ENCODE results near the gene SLC25A45.

SLC25A45 gene

DNA sequence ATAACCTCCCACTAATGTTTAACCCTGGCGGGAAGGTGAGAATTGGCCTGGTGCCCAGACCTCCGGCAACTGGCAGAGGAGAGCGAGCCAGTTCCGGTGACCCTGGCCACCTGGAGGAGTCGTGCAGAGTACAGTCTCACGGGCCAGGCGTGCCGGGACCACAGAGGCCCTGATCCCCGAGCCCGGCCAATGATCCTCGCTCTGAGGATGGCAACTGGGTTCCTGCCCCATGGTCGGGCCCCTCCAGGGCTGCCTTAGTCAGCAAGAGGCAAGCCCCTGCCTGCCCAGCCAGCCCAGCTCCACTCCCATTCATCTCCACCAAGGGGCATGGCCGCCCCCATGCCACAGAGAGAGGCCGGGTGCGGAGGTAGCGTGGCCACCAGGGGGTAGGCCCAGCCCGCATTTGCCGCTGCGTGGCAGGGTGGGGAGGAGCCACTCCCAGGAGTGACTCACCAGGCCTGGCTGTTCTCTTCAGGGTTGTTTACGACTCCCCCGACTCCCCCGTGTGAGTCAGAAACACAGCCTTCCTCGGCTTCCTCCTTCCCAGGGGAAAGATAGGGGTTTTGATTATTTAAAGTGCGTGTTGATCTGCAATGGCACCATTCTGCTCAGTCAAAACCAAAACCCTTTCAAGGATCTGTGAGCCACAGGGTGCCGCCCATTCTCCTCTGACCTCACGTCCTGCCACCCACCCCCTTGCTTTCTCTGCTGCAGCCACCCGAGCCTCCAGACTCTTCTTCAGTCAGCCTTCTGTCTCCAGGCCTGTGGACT is at the start of gene SLC25A45:
Gene SLC25A45, minus strand, starts transcription at position 614 of the 771 bp plus-strand sequence. CDS start 695 bp downstream, outside the sequence.
- DNase-seq, result peak; percentile 83 to 88

GRCh38 chr11:65431451-65432099 is 49.1 kb upstream of the SLC25A45 start:
- no peak for DNase-seq

DNA sequence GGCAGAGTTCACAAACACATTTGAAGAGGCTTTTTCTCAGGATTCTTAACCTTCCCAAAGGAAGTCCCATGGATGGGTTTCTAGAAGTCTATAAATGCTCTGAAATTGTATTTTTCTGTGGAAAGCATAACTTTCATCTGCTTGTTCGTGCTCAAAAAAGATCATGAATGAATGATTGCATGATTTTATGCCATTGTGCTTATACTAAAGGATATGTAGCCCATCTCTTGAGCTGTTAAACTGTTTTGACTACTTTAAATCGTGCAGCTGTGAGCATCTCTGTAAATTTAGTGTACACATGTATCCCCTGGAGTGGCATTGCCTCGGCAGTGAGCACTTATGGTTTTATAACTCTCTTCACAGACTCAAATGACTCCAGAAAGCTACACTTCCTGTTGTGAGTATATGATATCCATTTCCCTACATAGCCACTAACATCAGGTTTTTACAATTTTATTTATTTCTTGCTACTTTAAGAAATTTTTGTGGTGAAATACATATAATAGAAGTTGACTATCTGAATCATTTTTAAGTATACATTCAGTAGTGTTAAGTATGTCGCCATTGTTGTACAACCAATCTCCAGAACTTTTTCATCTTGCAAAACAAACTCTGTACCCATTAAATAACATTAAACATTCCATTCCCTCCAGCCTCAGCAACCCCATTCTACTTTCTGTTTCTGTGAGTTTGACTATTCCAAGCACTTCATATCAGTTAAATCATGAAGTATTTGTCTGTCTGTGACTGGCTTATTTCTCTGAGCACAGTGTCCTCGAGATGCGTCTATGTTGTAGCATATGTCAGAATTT is 48.2 kb upstream of the SLC25A45 start:
- no peak for DNase-seq

- DNase-seq, result peak in 1 of 2 experiments; percentile 37
These were observed 47.4 kb upstream of the SLC25A45 start for GRCh38 chr11:65429724-65430405.

- DNase-seq, result no peak
These were observed 46.7 kb upstream of the SLC25A45 start for GRCh38 chr11:65429068-65429681.

DNA sequence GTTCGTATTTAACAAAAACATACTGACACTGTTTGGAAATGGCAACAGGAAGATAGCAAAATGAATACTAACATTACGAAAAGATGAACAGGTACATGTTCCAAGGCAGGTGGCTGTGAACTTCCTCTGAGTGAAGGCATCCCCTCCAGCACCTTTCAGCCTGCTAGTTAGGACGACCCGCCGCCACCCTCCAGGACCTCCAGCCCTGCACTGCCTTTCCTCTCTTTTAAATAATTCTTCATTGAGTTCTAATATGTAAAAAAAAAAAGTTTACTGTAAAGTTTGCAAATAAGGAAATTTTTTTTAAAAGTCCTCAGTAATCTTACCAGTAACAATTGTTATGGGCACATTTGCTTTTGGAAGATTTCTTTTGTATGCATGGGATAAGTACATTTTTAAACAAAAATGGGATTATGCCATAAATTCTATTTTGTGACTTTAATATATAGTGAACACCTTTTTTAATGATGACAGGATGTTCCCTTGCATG is 46.2 kb upstream of the SLC25A45 start:
- no peak for DNase-seq

DNA sequence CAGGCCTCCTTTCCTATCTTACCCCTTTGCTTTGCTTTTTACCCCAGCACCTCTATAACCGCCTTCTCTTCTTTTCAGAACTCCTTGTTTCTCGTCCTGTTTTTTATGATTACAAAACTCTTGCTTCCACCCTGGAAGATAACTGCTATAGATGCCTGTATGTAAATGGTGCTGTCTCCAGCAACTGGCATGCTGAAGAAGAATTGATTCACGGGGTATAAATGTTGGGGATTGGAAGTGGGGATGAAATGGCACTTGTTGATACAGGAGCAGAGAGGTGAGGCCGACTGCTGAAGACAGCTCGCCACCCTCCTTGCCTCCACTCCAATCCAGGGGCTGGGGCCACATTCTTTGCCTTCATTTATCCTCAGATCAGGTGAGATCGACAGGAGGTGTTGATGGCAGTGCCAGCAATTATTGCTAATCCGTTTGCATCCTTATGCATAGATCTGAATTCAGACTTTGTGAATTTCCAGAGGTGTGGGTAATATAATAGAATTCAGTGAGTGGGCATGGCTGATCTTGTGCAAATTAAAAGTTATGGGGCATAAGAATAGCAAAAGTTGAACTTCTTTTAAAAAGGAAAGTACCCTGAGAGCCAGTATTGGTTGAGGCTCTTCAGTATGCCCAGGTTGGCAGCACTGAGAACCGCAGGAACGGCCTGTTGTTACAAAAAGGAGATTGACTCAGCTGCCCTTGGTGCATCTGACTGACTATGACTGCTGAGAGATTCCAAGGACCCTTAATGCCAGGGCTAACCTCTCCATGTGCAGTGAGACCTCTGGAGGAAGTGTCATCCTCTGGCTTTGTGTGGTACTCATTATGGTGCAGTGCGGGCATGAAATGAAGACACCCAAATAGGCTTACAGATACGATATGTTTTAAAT is 45.5 kb upstream of the SLC25A45 start:
- no peak for DNase-seq

DNA sequence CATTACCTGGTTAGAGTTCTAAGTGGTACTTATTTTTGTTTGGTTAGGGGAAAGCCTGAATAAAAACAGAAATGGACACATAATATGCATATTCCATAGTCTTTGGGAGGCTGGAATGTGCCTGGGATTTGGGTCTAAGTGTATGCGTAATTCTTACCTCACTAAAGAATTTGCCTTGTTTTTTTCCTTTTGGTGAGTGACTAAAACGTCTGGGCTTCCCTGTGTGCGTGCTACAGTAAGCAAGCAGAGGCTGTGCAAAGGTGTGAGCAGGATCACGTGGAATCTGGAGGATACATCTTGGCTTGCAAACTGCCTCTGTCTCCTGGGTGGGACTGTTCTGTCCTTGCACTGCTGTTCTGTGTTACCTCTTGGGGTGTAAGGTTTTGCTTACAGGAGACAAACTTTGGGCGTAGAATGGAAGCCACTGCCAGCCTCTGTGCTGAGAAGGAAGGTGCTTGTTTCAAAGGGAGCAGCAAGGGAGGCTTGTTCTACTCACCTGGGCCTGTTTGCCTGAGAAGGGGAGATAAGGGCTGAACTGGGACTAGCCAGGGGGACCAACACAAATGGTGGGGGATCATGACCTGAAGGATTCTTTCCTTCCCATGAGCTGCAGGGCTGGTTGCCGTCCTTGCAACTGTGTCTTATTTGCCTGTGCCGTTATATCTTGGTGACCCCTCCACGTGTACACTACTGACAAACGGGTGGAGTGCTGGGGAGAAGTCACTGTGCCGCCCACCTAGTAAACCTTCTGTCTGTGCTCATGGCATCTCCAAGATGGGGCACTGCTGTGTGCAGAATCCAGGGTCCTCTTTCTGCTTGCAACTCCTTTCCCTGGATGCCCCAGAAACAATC is 44.6 kb upstream of the SLC25A45 start:
- DNase-seq, result no peak

- DNase-seq, result no peak
These were observed 43.8 kb upstream of the SLC25A45 start for GRCh38 chr11:65425971-65426838.

GRCh38 chr11:65425105-65425970 is 42.9 kb upstream of the SLC25A45 start:
- no peak for DNase-seq

GRCh38 chr11:65424205-65425104 is 42.0 kb upstream of the SLC25A45 start:
- no peak for DNase-seq

DNA sequence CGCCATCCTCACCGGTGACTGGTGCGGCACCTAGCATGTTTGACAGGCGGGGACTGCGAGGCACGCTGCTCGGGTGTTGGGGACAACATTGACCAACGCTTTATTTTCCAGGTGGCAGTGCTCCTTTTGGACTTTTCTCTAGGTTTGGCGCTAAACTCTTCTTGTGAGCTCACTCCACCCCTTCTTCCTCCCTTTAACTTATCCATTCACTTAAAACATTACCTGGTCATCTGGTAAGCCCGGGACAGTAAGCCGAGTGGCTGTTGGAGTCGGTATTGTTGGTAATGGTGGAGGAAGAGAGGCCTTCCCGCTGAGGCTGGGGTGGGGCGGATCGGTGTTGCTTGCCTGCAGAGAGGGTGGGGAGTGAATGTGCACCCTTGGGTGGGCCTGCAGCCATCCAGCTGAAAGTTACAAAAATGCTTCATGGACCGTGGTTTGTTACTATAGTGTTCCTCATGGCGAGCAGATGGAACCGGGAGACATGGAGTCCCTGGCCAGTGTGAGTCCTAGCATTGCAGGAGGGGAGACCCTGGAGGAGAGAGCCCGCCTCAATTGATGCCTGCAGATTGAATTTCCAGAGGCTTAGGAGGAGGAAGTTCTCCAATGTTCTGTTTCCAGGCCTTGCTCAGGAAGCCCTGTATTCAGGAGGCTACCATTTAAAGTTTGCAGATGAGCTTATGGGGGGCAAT is 41.2 kb upstream of the SLC25A45 start:
- no peak for DNase-seq

DNA sequence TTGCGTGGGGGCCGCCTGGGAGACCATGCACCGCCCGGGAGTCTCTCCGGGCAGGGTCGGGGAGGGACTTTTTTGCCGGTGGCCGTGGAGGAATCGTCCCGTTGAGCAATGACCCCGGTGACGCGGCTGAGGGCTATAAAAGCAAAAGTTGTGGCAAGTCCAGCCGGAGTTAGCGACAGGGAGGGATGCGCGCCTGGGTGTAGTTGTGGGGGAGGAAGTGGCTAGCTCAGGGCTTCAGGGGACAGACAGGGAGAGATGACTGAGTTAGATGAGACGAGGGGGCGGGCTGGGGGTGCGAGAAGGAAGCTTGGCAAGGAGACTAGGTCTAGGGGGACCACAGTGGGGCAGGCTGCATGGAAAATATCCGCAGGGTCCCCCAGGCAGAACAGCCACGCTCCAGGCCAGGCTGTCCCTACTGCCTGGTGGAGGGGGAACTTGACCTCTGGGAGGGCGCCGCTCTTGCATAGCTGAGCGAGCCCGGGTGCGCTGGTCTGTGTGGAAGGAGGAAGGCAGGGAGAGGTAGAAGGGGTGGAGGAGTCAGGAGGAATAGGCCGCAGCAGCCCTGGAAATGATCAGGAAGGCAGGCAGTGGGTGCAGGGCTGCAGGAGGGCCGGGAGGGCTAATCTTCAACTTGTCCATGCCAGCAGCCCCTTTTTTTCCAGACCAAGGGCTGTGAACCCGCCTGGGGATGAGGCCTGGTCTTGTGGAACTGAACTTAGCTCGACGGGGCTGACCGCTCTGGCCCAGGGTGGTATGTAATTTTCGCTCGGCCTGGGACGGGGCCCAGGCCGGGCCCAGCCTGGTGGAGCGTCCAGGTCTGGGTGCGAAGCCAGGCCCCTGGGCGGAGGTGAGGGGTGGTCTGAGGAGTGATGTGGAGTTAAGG is 40.4 kb upstream of the SLC25A45 start, which contains the start of gene NEAT1:
Gene NEAT1, plus strand, starts transcription at position 166 of the 883 bp plus-strand sequence.
- peak in 1 of 2 experiments; percentile 46 for DNase-seq

DNA sequence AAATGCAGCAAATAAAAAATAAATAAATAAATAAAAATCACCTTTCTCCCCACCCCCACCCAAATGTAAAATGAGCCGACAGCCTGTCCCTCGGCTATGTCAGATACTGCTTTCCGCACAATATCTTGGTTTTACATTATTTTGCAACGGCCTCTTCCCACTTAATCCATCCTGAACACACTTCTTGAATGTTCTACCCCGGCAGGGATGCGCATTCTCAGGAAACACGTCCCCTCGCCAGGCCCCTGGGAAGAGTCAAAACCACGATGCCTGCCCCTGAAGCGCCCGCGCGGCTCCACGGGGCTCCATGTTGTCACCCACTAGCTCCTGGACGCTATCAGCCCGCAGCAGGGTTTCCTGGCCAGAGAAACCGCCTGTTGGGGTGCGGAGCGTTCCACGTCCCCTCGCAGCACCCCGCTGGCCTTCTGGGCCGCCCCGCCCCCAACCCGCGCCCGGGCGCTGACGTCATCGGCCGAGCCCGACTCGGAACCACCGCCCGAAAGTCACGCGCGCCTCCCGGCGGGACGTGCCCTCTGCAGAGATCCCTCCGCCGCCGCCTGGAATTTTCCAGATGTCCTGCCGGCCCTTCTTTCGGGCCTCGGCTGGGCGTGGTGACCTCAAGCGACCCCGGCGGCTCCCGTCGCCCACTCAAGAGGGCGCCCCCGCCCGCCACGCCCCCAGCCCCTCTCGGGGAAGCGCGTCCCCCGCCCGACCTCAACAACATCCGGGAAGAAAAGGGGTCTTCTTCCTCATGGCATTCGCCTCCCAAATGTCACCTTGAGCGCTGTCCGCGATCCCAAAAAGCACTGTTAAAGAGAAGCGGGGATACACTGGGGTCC is 39.6 kb upstream of the SLC25A45 start:
- DNase-seq, result peak; percentile 63 to 81

All from NCI-H2081 (cell line).